HCT116 (cell line): ENCODE measurements around the gene SMAP2. TPM values are rescaled to one million over a fixed set of nuclear protein-coding genes. Genes with fewer than 3 reads are reported as not detected.

ENCODE experiments used
- ATAC-seq: fragments of 200-7000 bp; cut with Tn5 transposase; 2 replicates; pipeline ENCODE4 v1.9.1; 2020; ENCODE audit warnings: mild to moderate bottlenecking, moderate library complexity
- BruUV-seq: library from RNA; stranded (reverse); fragments of 400-500 nt; replicated peaks from 2 replicates; lab custom pipeline; 2021; lab: Mats Ljungman, UMichigan
- CTCF ChIA-PET: fragments of 300-600 bp; sonication (Branson Sonifier 250); formaldehyde crosslinking; loops from one replicate; lab custom pipeline; 2021; ENCODE audit warnings: antibody characterized with exemption; lab: Charles Lee
- POLR2A ChIA-PET: fragments of 300-600, 350-600 bp; sonication (Branson Sonifier 250); formaldehyde crosslinking; loops from one replicate; lab custom pipeline; 2021; ENCODE audit warnings: antibody characterized with exemption; lab: Charles Lee
- RAD21 ChIA-PET, 2 experiments: fragments of 300-600 bp; sonication (Branson Sonifier 250); formaldehyde crosslinking; loops; one replicate each; lab custom pipeline; 2023; ENCODE audit warnings: low total read pairs in 2 of 2; ENCODE audit not compliant: uncharacterized antibody in 2 of 2, unreplicated experiment in 2 of 2, low non-redundant PET in 1 of 2; lab: Charles Lee
- DNase-seq: peaks from one replicate; pipeline ENCODE4 v3.0.0-alpha.2; 2010; ENCODE audit warnings: low read depth, low spot score
- H2AFZ ChIP-seq: fragments of 200-600 bp; shearing (Covaris generic), sonication (generic); 2 replicates; pipeline ENCODE4 v1.6.1; 2017; ENCODE audit warnings: low read depth, mixed run types, mixed read lengths, antibody characterized with exemption, low read length; ENCODE audit not compliant: poor library complexity, severe bottlenecking
- H3K27ac ChIP-seq: 2 replicates; pipeline ENCODE4 v1.5.1; 2012; ENCODE audit warnings: low read depth, low read length
- H3K27me3 ChIP-seq: fragments of 200-600 bp; sonication (generic); 2 replicates; pipeline ENCODE4 v1.6.1; 2016; ENCODE audit warnings: mixed run types, low read length, mixed read lengths; ENCODE audit not compliant: insufficient read depth
- H3K36me3 ChIP-seq, 2 experiments: fragments of 200-500 bp in 1 of 2; fragments of 200-600 bp in 1 of 2; sonication (Bioruptor generic) in 1 of 2; sonication (generic) in 1 of 2; 2 replicates each; pipeline versions ENCODE4 v1.5.1 to v1.6.1; 2014 to 2016; ENCODE audit warnings: low read length in 2 of 2, inconsistent platforms in 1 of 2, mixed read lengths in 1 of 2, mixed run types in 1 of 2; ENCODE audit not compliant: insufficient read depth in 2 of 2, control insufficient read depth in 1 of 2
- H3K4me1 ChIP-seq, 2 experiments: fragments of 200-600 bp in 1 of 2; sonication (generic) in 1 of 2; 2 replicates each; pipeline versions ENCODE4 v1.5.1 to v1.6.1; 2012 to 2017; ENCODE audit warnings: low read length in 2 of 2, inconsistent platforms in 1 of 2, mild to moderate bottlenecking in 1 of 2, mixed read lengths in 1 of 2, mixed run types in 1 of 2, moderate library complexity in 1 of 2; ENCODE audit not compliant: insufficient read depth in 2 of 2, control insufficient read depth in 1 of 2
- H3K4me2 ChIP-seq: fragments of 200-600 bp; sonication (generic); 2 replicates; pipeline ENCODE4 v1.6.1; 2017; ENCODE audit warnings: mixed run types, low read length, mixed read lengths
- H3K4me3 ChIP-seq, 2 experiments: fragments of 200-600 bp in 1 of 2; sonication (generic) in 1 of 2; replicated peaks in 1 of 2; 2 replicates each; pipeline ENCODE4 v1.5.1; 2011 to 2016; ENCODE audit warnings: low read length in 2 of 2, control low read depth in 1 of 2, low read depth in 1 of 2, mild to moderate bottlenecking in 1 of 2, mixed read lengths in 1 of 2, mixed run types in 1 of 2
- H3K79me2 ChIP-seq: fragments of 200-600 bp; sonication (generic); 2 replicates; pipeline ENCODE4 v1.6.1; 2017; ENCODE audit warnings: mild to moderate bottlenecking, mixed run types, low read length, moderate library complexity, mixed read lengths; ENCODE audit not compliant: insufficient read depth
- H3K9ac ChIP-seq: fragments of 200-600 bp; sonication (generic); 2 replicates; pipeline ENCODE4 v1.6.1; 2016; ENCODE audit warnings: low read length, mixed read lengths
- H3K9me2 ChIP-seq: fragments of 200-600 bp; sonication (generic), shearing (Covaris generic); 2 replicates; pipeline ENCODE4 v1.6.1; 2017; ENCODE audit warnings: mixed run types, mild to moderate bottlenecking, moderate library complexity; ENCODE audit not compliant: insufficient read depth
- H3K9me3 ChIP-seq, 2 experiments: fragments of 200-500 bp in 1 of 2; fragments of 200-600 bp in 1 of 2; sonication (Bioruptor generic) in 1 of 2; sonication (generic) in 1 of 2; 2 replicates each; pipeline ENCODE4 v1.6.1; 2014 to 2017; ENCODE audit warnings: low read length in 2 of 2, mixed read lengths in 2 of 2, inconsistent platforms in 1 of 2, low read depth in 1 of 2, mild to moderate bottlenecking in 1 of 2, mixed run types in 1 of 2, moderate library complexity in 1 of 2; ENCODE audit not compliant: control insufficient read depth in 1 of 2, insufficient read depth in 1 of 2
- H4K20me1 ChIP-seq: fragments of 200-600 bp; sonication (generic), shearing (Covaris generic); 2 replicates; pipeline ENCODE4 v1.6.1; 2017; ENCODE audit warnings: mixed run types, mild to moderate bottlenecking, moderate library complexity; ENCODE audit not compliant: insufficient read depth
- CTCF ChIP-seq, 3 experiments: fragments of 200-600 bp in 1 of 3; sonication (generic) in 1 of 3; IDR thresholded peaks in 2 of 3; conservative IDR thresholded peaks in 1 of 3; 2 replicates each; pipeline ENCODE4 v1.5.1; 2012 to 2017; ENCODE audit warnings: low read depth in 2 of 3, low read length in 2 of 3, antibody characterized with exemption in 1 of 3, borderline replicate concordance in 1 of 3, control low read depth in 1 of 3, mild to moderate bottlenecking in 1 of 3, mixed read lengths in 1 of 3, mixed run types in 1 of 3, moderate library complexity in 1 of 3; ENCODE audit not compliant: insufficient read depth in 1 of 3
- EGR1 ChIP-seq: IDR thresholded peaks from 2 replicates; pipeline ENCODE4 v1.6.1; 2012; ENCODE audit warnings: low read depth
- ELF1 ChIP-seq: IDR thresholded peaks from 2 replicates; pipeline ENCODE4 v1.6.1; 2012; ENCODE audit warnings: low read depth, borderline replicate concordance
- EZH2 ChIP-seq: fragments of 200-600 bp; sonication (generic); IDR thresholded peaks from 2 replicates; pipeline ENCODE4 v1.6.1; 2017; ENCODE audit warnings: antibody characterized with exemption, mixed run types
- POLR2A ChIP-seq: IDR thresholded peaks from 2 replicates; pipeline ENCODE4 v1.7.0; 2011; ENCODE audit warnings: borderline replicate concordance; ENCODE audit not compliant: insufficient read depth, insufficient read length; ENCODE audit errors: extremely low read depth
- YY1 ChIP-seq: IDR thresholded peaks from 2 replicates; pipeline ENCODE4 v1.6.1; 2011; ENCODE audit warnings: low read length, low read depth, moderate library complexity, mild to moderate bottlenecking; ENCODE audit not compliant: insufficient replicate concordance; ENCODE audit errors: extremely low read depth
- ZFX ChIP-seq: fragments of 450-650 bp; IDR thresholded peaks from 2 replicates; pipeline ENCODE4 v1.6.1; 2017
- intact Hi-C: fragments of 100-400 bp; cut with micrococcal nuclease; formaldehyde crosslinking; loops from 2 replicates; pipeline ENCODE4 v1.10.0; 2022
- total RNA-seq: library from RNA; stranded (reverse); gene quantifications from one replicate; pipeline ENCODE4 v1.2.1, GENCODE V29; 2021; ENCODE audit not compliant: unreplicated experiment
- TF ChIP-seq, protein P1 (sequence below): IDR thresholded peaks from 2 replicates; pipeline ENCODE4 v1.6.1; 2012
- TF ChIP-seq, protein P2 (sequence below): IDR thresholded peaks from 2 replicates; pipeline ENCODE4 v1.6.1; 2011; ENCODE audit warnings: mild to moderate bottlenecking, low read length, moderate library complexity; ENCODE audit not compliant: insufficient replicate concordance; ENCODE audit errors: extremely low read depth

SMAP2 gene
- total RNA-seq, 1 experiment from 2014 or later, result 16.4 TPM

DNA sequence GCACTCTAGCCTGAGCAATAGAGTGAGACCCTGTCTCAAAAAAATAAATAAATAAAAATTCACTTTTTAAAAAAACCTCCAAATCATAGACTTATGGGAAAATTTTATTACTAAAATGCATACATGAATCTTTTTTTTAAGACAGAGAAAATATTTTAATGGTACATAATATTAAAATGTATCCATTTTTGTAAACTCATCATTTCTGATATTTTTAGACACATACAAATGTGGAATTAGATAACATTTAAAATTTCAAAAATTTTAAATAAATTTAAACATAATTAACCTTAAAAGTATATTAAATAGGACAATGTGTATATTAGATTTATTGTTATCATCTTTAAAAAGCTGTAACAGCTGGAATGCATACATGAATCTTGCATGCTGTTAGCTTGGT, 33.9 kb downstream of the SMAP2 start:
- no peak overlapping the region for H3K9ac ChIP-seq
- no peak overlapping the region for H3K4me3 ChIP-seq
- H4K20me1 ChIP-seq, result no peaks in the 10 kb centered on the region
- no peak overlapping the region for H3K4me2 ChIP-seq
- H3K27me3 ChIP-seq, result no peaks in the 10 kb centered on the region
- ATAC-seq, result no peak
- H3K9me2 ChIP-seq, result no peaks in the 10 kb centered on the region
- H3K36me3 ChIP-seq, result no peaks in the 10 kb centered on the region
- RAD21 ChIA-PET, result no interaction called here
- no peak overlapping the region for H3K27ac ChIP-seq
- no peaks in the 10 kb centered on the region for H3K79me2 ChIP-seq
- H3K4me1 ChIP-seq, result no peaks in the 10 kb centered on the region
- no peaks in the 10 kb centered on the region for H3K9me3 ChIP-seq
- CTCF ChIA-PET, result interaction anchor here (1.4 to 2.3 kb wide), 2 partner anchors 31 to 264 kb away, joined by 4 to 7 read pairs; no protein-coding TSS in a partner anchor
- POLR2A ChIA-PET, result no interaction called here
- no peak overlapping the region for H2AFZ ChIP-seq
- TF ChIP-seq CTCF (IDR thresholded peaks at IDR 0.05 in 2 of 3, conservative IDR thresholded peaks at IDR 0.05 in 1 of 3; ENCODE audit: borderline replicate concordance in 1 of 3, insufficient read depth in 1 of 3, low read depth in 2 of 3, low read length in 2 of 3) (no peak), YY1 (no peak), ZFX (no peak), EGR1 (no peak), POLR2A (no peak), ELF1 (no peak), EZH2 (no peak)
- TF ChIP-seq, protein P1, sequence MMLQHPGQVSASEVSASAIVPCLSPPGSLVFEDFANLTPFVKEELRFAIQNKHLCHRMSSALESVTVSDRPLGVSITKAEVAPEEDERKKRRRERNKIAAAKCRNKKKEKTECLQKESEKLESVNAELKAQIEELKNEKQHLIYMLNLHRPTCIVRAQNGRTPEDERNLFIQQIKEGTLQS, result no peak
- TF ChIP-seq, protein P2, sequence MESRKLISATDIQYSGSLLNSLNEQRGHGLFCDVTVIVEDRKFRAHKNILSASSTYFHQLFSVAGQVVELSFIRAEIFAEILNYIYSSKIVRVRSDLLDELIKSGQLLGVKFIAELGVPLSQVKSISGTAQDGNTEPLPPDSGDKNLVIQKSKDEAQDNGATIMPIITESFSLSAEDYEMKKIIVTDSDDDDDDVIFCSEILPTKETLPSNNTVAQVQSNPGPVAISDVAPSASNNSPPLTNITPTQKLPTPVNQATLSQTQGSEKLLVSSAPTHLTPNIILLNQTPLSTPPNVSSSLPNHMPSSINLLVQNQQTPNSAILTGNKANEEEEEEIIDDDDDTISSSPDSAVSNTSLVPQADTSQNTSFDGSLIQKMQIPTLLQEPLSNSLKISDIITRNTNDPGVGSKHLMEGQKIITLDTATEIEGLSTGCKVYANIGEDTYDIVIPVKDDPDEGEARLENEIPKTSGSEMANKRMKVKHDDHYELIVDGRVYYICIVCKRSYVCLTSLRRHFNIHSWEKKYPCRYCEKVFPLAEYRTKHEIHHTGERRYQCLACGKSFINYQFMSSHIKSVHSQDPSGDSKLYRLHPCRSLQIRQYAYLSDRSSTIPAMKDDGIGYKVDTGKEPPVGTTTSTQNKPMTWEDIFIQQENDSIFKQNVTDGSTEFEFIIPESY, result no peak
- TF ChIP-seq, all 23 proteins: peak for 0
- intact Hi-C loops, result no loop called here
- DNase-seq, result no peak
- no TSS peak for BruUV-seq
